OCI-LY1 (cell line): ENCODE measurements around the gene ELK4.

ENCODE experiments used
- H2AFZ ChIP-seq: fragments of 200-600 bp; sonication (generic), shearing (Covaris generic); 2 replicates; pipeline ENCODE4 v1.6.0; 2014; ENCODE audit warnings: antibody characterized with exemption, mild to moderate bottlenecking, low read length
- H3F3A ChIP-seq: fragments of 200-600 bp; sonication (generic), shearing (Covaris generic); 2 replicates; pipeline ENCODE4 v1.6.0; 2014; ENCODE audit warnings: mild to moderate bottlenecking, antibody characterized with exemption, low read length, moderate library complexity; ENCODE audit not compliant: insufficient read depth
- H3K27ac ChIP-seq: fragments of 200-600 bp; sonication (generic); 2 replicates; pipeline ENCODE4 v1.5.1; 2014; ENCODE audit warnings: low read length, mixed run types, mild to moderate bottlenecking, low read depth; ENCODE audit not compliant: poor library complexity, severe bottlenecking
- H3K27me3 ChIP-seq: fragments of 200-600 bp; sonication (generic); 2 replicates; pipeline ENCODE4 v1.6.0; 2014; ENCODE audit warnings: antibody characterized with exemption, mild to moderate bottlenecking, low read length, moderate library complexity; ENCODE audit not compliant: insufficient read depth
- H3K36me3 ChIP-seq: fragments of 200-600 bp; sonication (generic); 2 replicates; pipeline ENCODE4 v1.6.1; 2014; ENCODE audit warnings: mild to moderate bottlenecking, antibody characterized with exemption, low read length, moderate library complexity, mixed read lengths; ENCODE audit not compliant: insufficient read depth
- H3K4me1 ChIP-seq: fragments of 200-600 bp; sonication (generic); 2 replicates; pipeline ENCODE4 v1.5.1; 2014; ENCODE audit warnings: mild to moderate bottlenecking, low read length, moderate library complexity; ENCODE audit not compliant: insufficient read depth, severe bottlenecking
- H3K4me2 ChIP-seq: fragments of 200-600 bp; sonication (generic), shearing (Covaris generic); 2 replicates; pipeline ENCODE4 v1.6.1; 2014; ENCODE audit warnings: low read length
- H3K4me3 ChIP-seq: fragments of 200-600 bp; sonication (generic); 2 replicates; pipeline ENCODE4 v1.5.1; 2014; ENCODE audit warnings: low read length, low read depth, mild to moderate bottlenecking, mixed read lengths; ENCODE audit not compliant: poor library complexity, severe bottlenecking
- H3K79me2 ChIP-seq: fragments of 200-600 bp; shearing (Covaris generic); 2 replicates; pipeline ENCODE4 v1.6.1; 2016; ENCODE audit warnings: mixed run types, low read length, mixed read lengths; ENCODE audit not compliant: insufficient read depth
- H3K9ac ChIP-seq: fragments of 200-600 bp; sonication (generic), shearing (Covaris generic); 2 replicates; pipeline ENCODE4 v1.6.1; 2014; ENCODE audit warnings: mild to moderate bottlenecking, low read length, mixed read lengths
- H3K9me2 ChIP-seq: fragments of 200-600 bp; sonication (generic), shearing (Covaris generic); 2 replicates; pipeline ENCODE4 v1.6.1; 2014; ENCODE audit warnings: low read depth, mild to moderate bottlenecking, low read length, mixed read lengths
- H3K9me3 ChIP-seq: fragments of 200-600 bp; shearing (Covaris generic); 2 replicates; pipeline ENCODE4 v1.6.1; 2014; ENCODE audit warnings: low read length, mixed read lengths
- H4K20me1 ChIP-seq: fragments of 200-600 bp; sonication (generic), shearing (Covaris generic); 2 replicates; pipeline ENCODE4 v1.6.0; 2016; ENCODE audit warnings: mild to moderate bottlenecking, low read length; ENCODE audit not compliant: insufficient read depth
- EZH2 ChIP-seq: fragments of 200-600 bp; sonication (generic), shearing (Covaris generic); IDR thresholded peaks from 2 replicates; pipeline ENCODE4 v1.8.0; 2017; ENCODE audit warnings: borderline replicate concordance, mixed run types, mild to moderate bottlenecking, antibody characterized with exemption, low read length, moderate library complexity, mixed read lengths
- TF ChIP-seq, protein P1 (sequence below): fragments of 200-600 bp; sonication (generic), shearing (Covaris generic); IDR thresholded peaks from 2 replicates; pipeline ENCODE4 v1.5.1; 2017; ENCODE audit warnings: mild to moderate bottlenecking, antibody characterized with exemption, low read length, moderate library complexity, mixed read lengths

The ELK4 gene

DNA sequence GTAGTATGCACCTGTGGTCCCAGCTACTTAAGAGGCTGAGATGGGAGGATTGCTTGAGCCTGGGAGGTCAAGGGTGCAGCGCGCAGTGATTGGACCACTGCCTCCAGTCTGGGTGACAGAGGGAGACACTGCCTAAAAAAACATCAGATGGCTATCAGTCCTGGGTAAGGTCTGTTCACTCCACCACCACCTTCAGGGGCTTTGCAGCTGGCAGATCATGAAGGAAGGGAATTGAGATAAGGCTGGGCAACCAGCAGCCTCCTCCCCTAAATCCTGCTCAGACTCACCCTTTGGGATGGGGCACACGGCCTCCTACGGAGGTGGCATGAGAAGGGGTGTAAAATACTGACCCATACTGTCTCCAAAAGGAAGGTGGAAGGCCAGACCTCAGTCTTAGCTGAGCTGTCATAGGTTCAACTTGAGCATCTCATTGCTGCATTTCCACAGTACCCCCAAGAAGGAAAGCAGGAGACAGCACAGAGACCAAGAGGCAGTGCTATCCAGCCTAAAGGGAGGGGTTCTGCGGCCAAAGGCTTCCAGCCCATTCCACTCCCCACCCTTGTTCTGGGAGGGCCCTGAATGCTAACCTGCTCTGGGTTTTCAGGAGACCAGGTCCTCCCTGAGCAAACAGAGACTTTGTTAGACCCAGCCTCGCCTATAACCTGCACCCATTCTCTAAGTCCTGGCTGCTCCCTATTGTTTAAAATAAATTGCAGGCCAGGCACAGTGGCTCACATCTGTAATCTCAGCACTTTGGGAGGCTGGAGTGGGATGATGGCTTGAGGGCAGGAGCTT, 34.8 kb upstream of the ELK4 start:
- no peak overlapping the region for H2AFZ ChIP-seq
- peaks cover 9% of the 10 kb centered on the region for H3K4me1 ChIP-seq
- H3K27ac ChIP-seq, result no peak overlapping the region
- no peaks in the 10 kb centered on the region for H3F3A ChIP-seq
- H3K9ac ChIP-seq, result no peak overlapping the region
- no peak overlapping the region for H3K4me2 ChIP-seq
- peaks cover 6% of the 10 kb centered on the region; the same call in 1 of the 2 replicates for H3K27me3 ChIP-seq
- TF ChIP-seq, protein P1, sequence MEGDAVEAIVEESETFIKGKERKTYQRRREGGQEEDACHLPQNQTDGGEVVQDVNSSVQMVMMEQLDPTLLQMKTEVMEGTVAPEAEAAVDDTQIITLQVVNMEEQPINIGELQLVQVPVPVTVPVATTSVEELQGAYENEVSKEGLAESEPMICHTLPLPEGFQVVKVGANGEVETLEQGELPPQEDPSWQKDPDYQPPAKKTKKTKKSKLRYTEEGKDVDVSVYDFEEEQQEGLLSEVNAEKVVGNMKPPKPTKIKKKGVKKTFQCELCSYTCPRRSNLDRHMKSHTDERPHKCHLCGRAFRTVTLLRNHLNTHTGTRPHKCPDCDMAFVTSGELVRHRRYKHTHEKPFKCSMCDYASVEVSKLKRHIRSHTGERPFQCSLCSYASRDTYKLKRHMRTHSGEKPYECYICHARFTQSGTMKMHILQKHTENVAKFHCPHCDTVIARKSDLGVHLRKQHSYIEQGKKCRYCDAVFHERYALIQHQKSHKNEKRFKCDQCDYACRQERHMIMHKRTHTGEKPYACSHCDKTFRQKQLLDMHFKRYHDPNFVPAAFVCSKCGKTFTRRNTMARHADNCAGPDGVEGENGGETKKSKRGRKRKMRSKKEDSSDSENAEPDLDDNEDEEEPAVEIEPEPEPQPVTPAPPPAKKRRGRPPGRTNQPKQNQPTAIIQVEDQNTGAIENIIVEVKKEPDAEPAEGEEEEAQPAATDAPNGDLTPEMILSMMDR, result no peak
- TF ChIP-seq EZH2, result no peak
- no peaks in the 10 kb centered on the region for H4K20me1 ChIP-seq
- no peaks in the 10 kb centered on the region for H3K9me3 ChIP-seq
- no peaks in the 10 kb centered on the region for H3K9me2 ChIP-seq
- no peak overlapping the region for H3K4me3 ChIP-seq
- no peaks in the 10 kb centered on the region for H3K79me2 ChIP-seq
- H3K36me3 ChIP-seq, result no peaks in the 10 kb centered on the region

DNA sequence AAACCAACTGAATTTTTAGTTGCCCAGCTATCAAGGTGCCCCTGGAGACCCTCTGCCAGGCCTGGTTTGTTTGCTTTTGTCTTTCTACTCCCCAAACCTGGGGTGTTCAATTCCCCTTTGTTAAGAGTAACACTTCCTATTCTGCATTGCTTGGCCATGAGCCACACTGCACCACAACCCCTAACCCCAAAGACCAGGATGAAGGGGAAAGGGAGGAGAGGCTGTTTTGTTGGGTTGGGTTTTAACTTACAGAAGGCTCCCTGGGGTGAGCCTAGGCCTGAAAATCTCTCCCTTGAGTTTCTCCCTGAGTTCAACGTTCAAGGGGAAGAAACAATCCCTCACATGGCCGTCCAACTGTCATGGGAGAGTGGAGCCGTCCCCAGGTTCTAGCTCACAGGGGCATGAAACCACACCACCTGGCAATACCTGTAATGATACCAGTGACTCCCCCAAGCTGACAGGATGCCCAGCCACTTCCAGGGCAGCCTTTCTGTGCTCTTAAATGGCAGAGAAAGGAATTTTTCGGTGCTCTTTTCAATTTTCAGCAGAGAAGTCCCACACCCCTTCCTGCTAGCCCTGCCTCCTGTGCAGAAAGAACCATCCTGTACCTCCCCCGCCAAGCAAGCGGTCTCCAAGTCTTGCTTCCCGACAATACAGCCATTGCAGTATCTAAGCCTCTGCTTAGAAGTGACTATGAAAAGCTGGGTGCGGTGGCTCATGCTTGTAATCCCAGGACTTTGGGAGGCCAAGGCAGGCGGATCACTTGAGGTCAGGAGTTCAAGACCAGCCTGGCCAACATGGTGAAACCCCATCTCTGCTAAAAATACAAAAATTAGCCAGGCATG, 33.6 kb upstream of the ELK4 start:
- H3K27me3 ChIP-seq, result peaks cover 6% of the 10 kb centered on the region; the same call in 1 of the 2 replicates
- no peak overlapping the region for H3K27ac ChIP-seq
- no peak overlapping the region for H3K9ac ChIP-seq
- H3K9me2 ChIP-seq, result no peaks in the 10 kb centered on the region
- no peak overlapping the region for H3K4me2 ChIP-seq
- H2AFZ ChIP-seq, result no peak overlapping the region
- TF ChIP-seq, protein P1, result no peak
- no peak for TF ChIP-seq EZH2
- H3K36me3 ChIP-seq, result no peaks in the 10 kb centered on the region
- no peaks in the 10 kb centered on the region for H4K20me1 ChIP-seq
- no peaks in the 10 kb centered on the region for H3F3A ChIP-seq
- H3K4me3 ChIP-seq, result no peak overlapping the region
- H3K4me1 ChIP-seq, result peaks cover 9% of the 10 kb centered on the region
- H3K79me2 ChIP-seq, result no peaks in the 10 kb centered on the region
- H3K9me3 ChIP-seq, result no peaks in the 10 kb centered on the region

- Histone ChIP-seq H3K4me3 (no peak overlapping the region), H2AFZ (no peak overlapping the region)
Observed at GRCh38 chr1:205664399-205665017, 32.7 kb upstream of the ELK4 start.

More at GRCh38 chr1:205664399-205665017, 32.7 kb upstream of the ELK4 start:
- H3K9me3 ChIP-seq, result no peaks in the 10 kb centered on the region
- H3K9ac ChIP-seq, result no peak overlapping the region
- H3K27me3 ChIP-seq, result peaks cover 6% of the 10 kb centered on the region; the same call in 1 of the 2 replicates
- no peak overlapping the region for H3K4me2 ChIP-seq
- no peaks in the 10 kb centered on the region for H3K36me3 ChIP-seq
- no peaks in the 10 kb centered on the region for H3F3A ChIP-seq
- H3K27ac ChIP-seq, result no peak overlapping the region
- no peaks in the 10 kb centered on the region for H3K79me2 ChIP-seq
- TF ChIP-seq, protein P1, result no peak
- TF ChIP-seq EZH2, result no peak
- H3K9me2 ChIP-seq, result no peaks in the 10 kb centered on the region
- no peaks in the 10 kb centered on the region for H4K20me1 ChIP-seq
- peaks cover 9% of the 10 kb centered on the region for H3K4me1 ChIP-seq
